GM12878 (cell line): ENCODE measurements around the gene IGF1R. TPM values are rescaled to one million over a fixed set of nuclear protein-coding genes. Genes with fewer than 3 reads are reported as not detected.

Source experiments
- ATAC-seq: fragments of 200-7000 bp; cut with Tn5 transposase; 3 replicates; pipeline ENCODE4 v1.9.1; 2020; ENCODE audit warnings: mild to moderate bottlenecking, moderate library complexity
- BruUV-seq: library from RNA; stranded (reverse); fragments of 400-500 nt; replicated peaks from 2 replicates; lab custom pipeline; 2021; lab: Mats Ljungman, UMichigan
- CTCF ChIA-PET: fragments of 300-600 bp; sonication (Branson Sonifier 250); formaldehyde crosslinking; extraction: SDS; loops from one replicate; lab custom pipeline; 2021; ENCODE audit warnings: inconsistent platforms; lab: Yijun Ruan, JAX
- POLR2A ChIA-PET: fragments of 350-600 bp; formaldehyde crosslinking; extraction: SDS; loops from one replicate; lab custom pipeline; 2021; ENCODE audit warnings: inconsistent platforms; lab: Charles Lee
- RAD21 ChIA-PET: fragments of 300-600 bp; sonication (Branson Sonifier 250); formaldehyde crosslinking; loops from one replicate; lab custom pipeline; 2023; ENCODE audit warnings: antibody characterized with exemption; ENCODE audit not compliant: unreplicated experiment; lab: Charles Lee
- SMC1A ChIA-PET: fragments of 300-600 bp; sonication (Branson Sonifier 250); formaldehyde crosslinking; loops from one replicate; lab custom pipeline; 2023; ENCODE audit not compliant: unreplicated experiment, uncharacterized antibody; lab: Charles Lee
- DNase-seq: peaks from one replicate; pipeline ENCODE4 v3.0.0-alpha.2; 2011; ENCODE audit warnings: low read depth, low spot score
- FAIRE-seq: peaks from 3 replicates; lab custom pipeline; 2011; peaks lifted over from hg19 to GRCh38; lab: Jason Lieb, UNC
- H2AFZ ChIP-seq: 2 replicates; pipeline ENCODE4 v1.6.0; 2011; ENCODE audit warnings: low read depth, low read length, control low read depth; ENCODE audit not compliant: control insufficient read depth
- H3K27ac ChIP-seq: 2 replicates; pipeline ENCODE4 v1.5.1; 2011; ENCODE audit warnings: control low read depth; ENCODE audit not compliant: control insufficient read depth, insufficient read depth
- H3K27me3 ChIP-seq, 2 experiments: replicated peaks in 1 of 2; 2 replicates each; pipeline versions ENCODE4 v1.6.0 to v1.6.1; 2011; ENCODE audit warnings: low read length in 1 of 2; ENCODE audit not compliant: control insufficient read depth in 2 of 2, insufficient read depth in 2 of 2
- H3K36me3 ChIP-seq, 2 experiments: 2 replicates each; pipeline ENCODE4 v1.5.1; 2011; ENCODE audit warnings: low read length in 1 of 2; ENCODE audit not compliant: control insufficient read depth in 2 of 2, insufficient read depth in 2 of 2
- H3K4me1 ChIP-seq: 2 replicates; pipeline ENCODE4 v1.6.1; 2011; ENCODE audit warnings: mild to moderate bottlenecking, low read length, moderate library complexity, mixed read lengths; ENCODE audit not compliant: control insufficient read depth, insufficient read depth
- H3K4me2 ChIP-seq: 2 replicates; pipeline ENCODE4 v1.6.0; 2011; ENCODE audit warnings: control low read depth; ENCODE audit not compliant: control insufficient read depth, insufficient read depth
- H3K4me3 ChIP-seq: fragments of 200-600 bp; sonication (generic); 2 replicates; pipeline ENCODE4 v1.5.1; 2016
- H3K79me2 ChIP-seq: 2 replicates; pipeline ENCODE4 v1.6.0; 2011; ENCODE audit warnings: low read length; ENCODE audit not compliant: control insufficient read depth, insufficient read depth
- H3K9ac ChIP-seq: 2 replicates; pipeline ENCODE4 v1.8.0; 2011; ENCODE audit warnings: low read length, control low read depth, mixed read lengths; ENCODE audit not compliant: control insufficient read depth, insufficient read depth
- H3K9me3 ChIP-seq: replicated peaks from 3 replicates; pipeline ENCODE4 v1.5.1; 2011; ENCODE audit warnings: mild to moderate bottlenecking, low read length; ENCODE audit not compliant: control insufficient read depth, insufficient read depth
- H4K20me1 ChIP-seq: 2 replicates; pipeline ENCODE4 v1.6.0; 2011; ENCODE audit not compliant: control insufficient read depth, insufficient read depth
- ASH2L ChIP-seq: fragments of 300-600, 200-600 bp; sonication (generic); IDR thresholded peaks from 2 replicates; pipeline ENCODE4 v1.6.1; 2017; ENCODE audit warnings: low read depth, mild to moderate bottlenecking, borderline replicate concordance
- ATF2 ChIP-seq: IDR thresholded peaks from 2 replicates; pipeline ENCODE4 v1.6.1; 2012; ENCODE audit warnings: low read length, inconsistent platforms
- E2F4 ChIP-seq: IDR thresholded peaks from 2 replicates; pipeline ENCODE4 v1.6.1; 2012; ENCODE audit warnings: low read depth, low read length, improper control_type of control experiment
- E2F8 ChIP-seq: fragments of 450-650 bp; IDR thresholded peaks from 2 replicates; pipeline ENCODE4 v1.6.1; 2018; ENCODE audit warnings: mild to moderate bottlenecking, low read depth, moderate library complexity; ENCODE audit not compliant: partially characterized antibody
- EP300 ChIP-seq, 2 experiments: fragments of 150-350 bp in 1 of 2; IDR thresholded peaks; 2 replicates each; pipeline ENCODE4 v1.6.1; 2011 to 2012; ENCODE audit warnings: low read depth in 2 of 2, low read length in 2 of 2, borderline replicate concordance in 1 of 2, improper control_type of control experiment in 1 of 2, inconsistent platforms in 1 of 2; ENCODE audit not compliant: control insufficient read depth in 1 of 2
- IRF5 ChIP-seq: fragments of 450-650 bp; IDR thresholded peaks from 2 replicates; pipeline ENCODE4 v1.6.1; 2017; ENCODE audit warnings: borderline replicate concordance
- KAT2A ChIP-seq: conservative IDR thresholded peaks from 2 replicates; pipeline ENCODE4 v1.6.1; 2011; ENCODE audit warnings: low read depth, low read length; ENCODE audit not compliant: control insufficient read depth
- NBN ChIP-seq: fragments of 450-650 bp; IDR thresholded peaks from 2 replicates; pipeline ENCODE4 v1.6.1; 2016
- NFYA ChIP-seq: IDR thresholded peaks from 2 replicates; pipeline ENCODE4 v1.6.1; 2011; ENCODE audit warnings: low read depth, mild to moderate bottlenecking, low read length, improper control_type of control experiment, borderline replicate concordance
- POLR2A ChIP-seq: IDR thresholded peaks from 2 replicates; pipeline ENCODE4 v1.6.1; 2011; ENCODE audit warnings: low read depth, mild to moderate bottlenecking, low read length
- POU2F2 ChIP-seq: IDR thresholded peaks from 3 replicates; pipeline ENCODE4 v1.6.1; 2011; ENCODE audit warnings: low read depth, mild to moderate bottlenecking, low read length, borderline replicate concordance
- RELA ChIP-seq: fragments of 450-650 bp; IDR thresholded peaks from 2 replicates; pipeline ENCODE4 v1.8.0; 2014; ENCODE audit warnings: borderline replicate concordance; ENCODE audit not compliant: partially characterized antibody
- YBX1 ChIP-seq: fragments of 450-650 bp; IDR thresholded peaks from 2 replicates; pipeline ENCODE4 v1.6.1; 2016; ENCODE audit warnings: antibody characterized with exemption
- ZNF207 ChIP-seq: fragments of 450-650 bp; IDR thresholded peaks from 2 replicates; pipeline ENCODE4 v1.6.1; 2014; ENCODE audit warnings: antibody characterized with exemption, mild to moderate bottlenecking, borderline replicate concordance
- WGBS: methylation state at CpG from one replicate; pipeline ENCODE4 v1.1.6; 2016; ENCODE audit warnings: low lambda C conversion rate; ENCODE audit not compliant: insufficient replicate concordance, insufficient coverage; ENCODE audit errors: missing lambda C conversion rate; 5-methylcytosine and 5-hydroxymethylcytosine counted together
- in situ Hi-C: fragments of 300-500 bp; cut with MboI; formaldehyde crosslinking; loops from 9 replicates; pipeline ENCODE4 v1.14.3; 2018; ENCODE audit warnings: mixed read lengths
- intact Hi-C: fragments of 100-400 bp; cut with micrococcal nuclease; formaldehyde crosslinking; loops from one replicate; pipeline ENCODE4 v1.14.2; 2022; ENCODE audit not compliant: unreplicated experiment
- polyA plus RNA-seq, 11 experiments: library from polyadenylated mRNA; depleted of rRNA in 4 of 11; unstranded in 6 of 11; stranded (reverse) in 5 of 11; fragments of >200 nt; fragmentation: Nextera tagmentation in 4 of 11; fragmentation: Illumina TruSeq in 1 of 11; extraction: Ambion mirVana in 4 of 11; extraction: Trizol in 1 of 11; gene quantifications; 1 replicate in 1 of 11; 2 replicates in 10 of 11; pipeline versions ENCODE4 v1.2.1 to v1.2.3, GENCODE V29; 2011 to 2016; ENCODE audit warnings: inconsistent platforms in 2 of 11, missing spikeins in 2 of 11, low read depth in 1 of 11
- total RNA-seq, 4 experiments: library from RNA; depleted of rRNA in 3 of 4; stranded (reverse); fragments of >200 nt in 3 of 4; fragmentation: Illumina TruSeq in 1 of 4; extraction: Trizol in 1 of 4; gene quantifications; 2 replicates each; pipeline versions ENCODE4 v1.2.1 to v1.2.3, GENCODE V29; 2013 to 2021

The IGF1R gene
- total and polyA plus RNA-seq, 10 of the 15 experiments (the other 5 are each of a cell fraction or from before 2014, with no cell fraction given) = 0.03 to 2.7 (median 0.66) TPM

- ChIA-PET CTCF (interaction anchor here (0.8 to 2.9 kb wide), 4 partner anchors 12 to 297 kb away, joined by 3 to 14 read pairs (median 6); no protein-coding TSS in a partner anchor), POLR2A (interaction anchor here (1.0 to 1.2 kb wide), 2 partner anchors 10 to 12 kb away, joined by 3 to 4 read pairs; no protein-coding TSS in a partner anchor), RAD21 (interaction anchor here (1.3 kb wide), 1 partner anchor 12 kb away, joined by 4 read pairs; no protein-coding TSS in a partner anchor), SMC1A (interaction anchor here (1.0 to 4.3 kb wide), 2 partner anchors 11 to 22 kb away, joined by 3 to 59 read pairs; no protein-coding TSS in a partner anchor)
- no peak for TF ChIP-seq ASH2L
- TF ChIP-seq POLR2A = no peak
- TF ChIP-seq IRF5 = no peak
- no peak for TF ChIP-seq KAT2A
- no peak for TF ChIP-seq NFYA
- no peak for TF ChIP-seq POU2F2
- no peak for TF ChIP-seq YBX1
- TF ChIP-seq EP300 (IDR thresholded peaks at IDR 0.05; ENCODE audit: borderline replicate concordance in 1 of 2, control insufficient read depth in 1 of 2, low read depth in 2 of 2, low read length in 2 of 2) = no peak
- TF ChIP-seq NBN = no peak
- TF ChIP-seq E2F4 = no peak
- TF ChIP-seq ZNF207 = no peak
- TF ChIP-seq E2F8 = no peak
- no peak for TF ChIP-seq ATF2
- no peak for TF ChIP-seq RELA
- peaks cover 25% of the 10 kb centered on the region for H3K4me1 ChIP-seq
- in situ Hi-C loops = no loop called here
- no peak overlapping the region for H3K4me2 ChIP-seq
- H4K20me1 ChIP-seq = no peaks in the 10 kb centered on the region
- no peak overlapping the region for H2AFZ ChIP-seq
- no peak overlapping the region for H3K9ac ChIP-seq
- ATAC-seq = no peak
- no peak for FAIRE-seq
- no peak for DNase-seq
- H3K27ac ChIP-seq = no peak overlapping the region
- no peak overlapping the region for H3K4me3 ChIP-seq
- intact Hi-C loops = loop anchor here (5.0 kb wide), 2 partner anchors 128 to 172 kb away; no protein-coding TSS in a partner anchor
- H3K27me3 ChIP-seq = no peaks in the 10 kb centered on the region
- no peaks in the 10 kb centered on the region for H3K9me3 ChIP-seq
- H3K36me3 ChIP-seq = no peaks in the 10 kb centered on the region
- no peaks in the 10 kb centered on the region for H3K79me2 ChIP-seq
- BruUV-seq = no TSS peak
- 49% methylated on average over 6 of the region's 6 CpGs for WGBS
These were observed 301.3 kb downstream of the IGF1R start for GRCh38 chr15:98949624-98950023.
